HG03575 (cell line): ENCODE measurements around the gene MAGED1.

Source experiments
- ATAC-seq: cut with Tn5 transposase; IDR thresholded peaks from one replicate; pipeline ENCODE4 v1.9.1; 2021; ENCODE audit not compliant: unreplicated experiment, insufficient number of reproducible peaks, low FRiP score; ENCODE audit errors: extremely low read depth

Gene MAGED1

GRCh38 chrX:51892921-51893745 is at the start of gene MAGED1:
TSS of gene MAGED1 (plus strand) at chrX:51893623. CDS start at chrX:51894305, 682 bp downstream.
- no peak for ATAC-seq

- no peak for ATAC-seq
Measured at GRCh38 chrX:51847463-51847862, 46.0 kb upstream of the MAGED1 start.

- peak; percentile 71 for ATAC-seq
Measured at GRCh38 chrX:51851507-51852085, 41.8 kb upstream of the MAGED1 start.

- ATAC-seq: no peak
Measured at GRCh38 chrX:51852096-51852495, 41.3 kb upstream of the MAGED1 start.

GRCh38 chrX:51852621-51853020 is 40.8 kb upstream of the MAGED1 start:
- ATAC-seq: no peak

GRCh38 chrX:51853251-51853650 is 40.2 kb upstream of the MAGED1 start:
- ATAC-seq: no peak

GRCh38 chrX:51855698-51856097 is 37.7 kb upstream of the MAGED1 start:
- no peak for ATAC-seq

- no peak for ATAC-seq
Measured at GRCh38 chrX:51857159-51857733, 36.2 kb upstream of the MAGED1 start.

- ATAC-seq: no peak
Measured at GRCh38 chrX:51860679-51861078, 32.7 kb upstream of the MAGED1 start.

GRCh38 chrX:51862920-51863319 is 30.5 kb upstream of the MAGED1 start:
- ATAC-seq: no peak

- ATAC-seq: no peak
Measured at GRCh38 chrX:51866210-51866609, 27.2 kb upstream of the MAGED1 start.

- ATAC-seq: no peak
Measured at GRCh38 chrX:51867626-51868025, 25.8 kb upstream of the MAGED1 start.

GRCh38 chrX:51870354-51870753 is 23.1 kb upstream of the MAGED1 start:
- no peak for ATAC-seq

- no peak for ATAC-seq
Measured at GRCh38 chrX:51874123-51874522, 19.3 kb upstream of the MAGED1 start.

- no peak for ATAC-seq
Measured at GRCh38 chrX:51876441-51876840, 17.0 kb upstream of the MAGED1 start.

GRCh38 chrX:51878056-51878455 is 15.4 kb upstream of the MAGED1 start:
- no peak for ATAC-seq

- ATAC-seq: no peak
Measured at GRCh38 chrX:51889851-51890250, 3.6 kb upstream of the MAGED1 start.

- ATAC-seq: no peak
Measured at GRCh38 chrX:51891245-51891644, 2.2 kb upstream of the MAGED1 start.

- no peak for ATAC-seq
Measured at GRCh38 chrX:51891821-51892551, 1.4 kb upstream of the MAGED1 start.
